H1 (cell line): ENCODE measurements around the gene P2RX7. TPM values are rescaled to one million over a fixed set of nuclear protein-coding genes. Genes with fewer than 3 reads are reported as not detected.

Source experiments
- CTCF ChIA-PET: fragments of 300-600 bp; sonication (Branson Sonifier 250); formaldehyde crosslinking; loops from one replicate; lab custom pipeline; 2021; ENCODE audit not compliant: partially characterized antibody; lab: Charles Lee
- POLR2A ChIA-PET: fragments of 300-600 bp; sonication (Branson Sonifier 250); formaldehyde crosslinking; loops from one replicate; lab custom pipeline; 2021; ENCODE audit warnings: inconsistent platforms; ENCODE audit not compliant: partially characterized antibody; lab: Charles Lee
- DNase-seq, 2 experiments: peaks; one replicate each; pipeline versions ENCODE4 v3.0.0 to v3.0.0-alpha.2; 2010 to 2022; ENCODE audit warnings: low spot score in 2 of 2, low read depth in 1 of 2, mixed read lengths in 1 of 2
- FAIRE-seq: peaks from 2 replicates; lab custom pipeline; 2011; peaks lifted over from hg19 to GRCh38; lab: Jason Lieb, UNC
- H2AFZ ChIP-seq: 2 replicates; pipeline ENCODE4 v1.8.1; 2012; ENCODE audit warnings: low read length, inconsistent platforms
- H2AK5ac ChIP-seq: 2 replicates; pipeline ENCODE4 v1.6.1; 2013; ENCODE audit warnings: low read depth, low read length
- H2BK120ac ChIP-seq: replicated peaks from 2 replicates; pipeline ENCODE3; 2013; ENCODE audit warnings: low read depth, low read length, inconsistent platforms
- H2BK12ac ChIP-seq: 2 replicates; pipeline ENCODE4 v1.6.1; 2013; ENCODE audit warnings: low read depth, low read length
- H2BK15ac ChIP-seq: 2 replicates; pipeline ENCODE4 v1.6.1; 2013; ENCODE audit warnings: low read length
- H2BK20ac ChIP-seq: 2 replicates; pipeline ENCODE4 v1.6.1; 2013; ENCODE audit warnings: low read length
- H2BK5ac ChIP-seq: 2 replicates; pipeline ENCODE4 v1.6.1; 2013; ENCODE audit warnings: low read depth, low read length
- H3K14ac ChIP-seq: 2 replicates; pipeline ENCODE4 v1.6.1; 2013; ENCODE audit warnings: inconsistent platforms; ENCODE audit not compliant: insufficient read length
- H3K18ac ChIP-seq: 2 replicates; pipeline ENCODE4 v1.6.1; 2013; ENCODE audit warnings: low read length; ENCODE audit errors: extremely low read depth
- H3K23ac ChIP-seq: 2 replicates; pipeline ENCODE4 v1.6.1; 2013; ENCODE audit warnings: inconsistent platforms; ENCODE audit not compliant: insufficient read length
- H3K23me2 ChIP-seq: 2 replicates; pipeline ENCODE4 v1.6.1; 2013; ENCODE audit warnings: low read depth, low read length
- H3K27ac ChIP-seq: 2 replicates; pipeline ENCODE4 v1.6.1; 2011; ENCODE audit warnings: low read depth, low read length, inconsistent platforms
- H3K27me3 ChIP-seq, 4 experiments: replicated peaks in 1 of 4; 1 replicate in 1 of 4; 2 replicates in 3 of 4; pipeline versions ENCODE4 v1.6.1 to v1.8.1; 2011 to 2013; ENCODE audit warnings: low read length in 3 of 4, mild to moderate bottlenecking in 3 of 4, inconsistent platforms in 2 of 4, mixed read lengths in 2 of 4, moderate library complexity in 1 of 4; ENCODE audit not compliant: control insufficient read depth in 3 of 4, insufficient read depth in 3 of 4; ENCODE audit errors: extremely low read depth in 1 of 4
- H3K36me3 ChIP-seq, 4 experiments: 2 replicates each; pipeline versions ENCODE4 v1.6.1 to v1.8.1; 2011 to 2013; ENCODE audit warnings: mild to moderate bottlenecking in 4 of 4, low read length in 3 of 4, moderate library complexity in 2 of 4, control low read depth in 1 of 4, inconsistent platforms in 1 of 4; ENCODE audit not compliant: insufficient read depth in 4 of 4, control insufficient read depth in 2 of 4
- H3K4ac ChIP-seq: replicated peaks from 2 replicates; pipeline ENCODE3; 2013; ENCODE audit warnings: low read length, low read depth, mixed read lengths, inconsistent platforms; ENCODE audit not compliant: insufficient read length
- H3K4me1 ChIP-seq, 4 experiments: replicated peaks in 1 of 4; 1 replicate in 1 of 4; 2 replicates in 3 of 4; pipeline versions ENCODE4 v1.6.1 to v1.8.1; 2011 to 2013; ENCODE audit warnings: low read length in 3 of 4, inconsistent platforms in 2 of 4, mixed read lengths in 1 of 4; ENCODE audit not compliant: insufficient read depth in 4 of 4, control insufficient read depth in 3 of 4
- H3K4me2 ChIP-seq, 2 experiments: 2 replicates each; pipeline versions ENCODE4 v1.6.1 to v1.8.1; 2011 to 2013; ENCODE audit warnings: low read depth in 2 of 2, low read length in 2 of 2, control low read depth in 1 of 2, inconsistent platforms in 1 of 2, mild to moderate bottlenecking in 1 of 2; ENCODE audit not compliant: insufficient read depth in 1 of 2
- H3K4me3 ChIP-seq, 4 experiments: fragments of 200-600, 300-600 bp in 1 of 4; sonication (generic), shearing (Covaris generic), sonication (Bioruptor Twin) in 1 of 4; 2 replicates each; pipeline versions ENCODE4 v1.5.1 to v1.8.1; 2011 to 2016; ENCODE audit warnings: low read length in 4 of 4, low read depth in 3 of 4, control low read depth in 2 of 4, inconsistent platforms in 2 of 4, mild to moderate bottlenecking in 2 of 4, mixed read lengths in 1 of 4, moderate library complexity in 1 of 4; ENCODE audit not compliant: insufficient read depth in 2 of 4; ENCODE audit errors: extremely low read depth in 1 of 4
- H3K56ac ChIP-seq: replicated peaks from 2 replicates; pipeline ENCODE3; 2013; ENCODE audit warnings: low read depth, mild to moderate bottlenecking, mixed read lengths, low read length, inconsistent platforms; ENCODE audit not compliant: insufficient read length
- H3K79me1 ChIP-seq: 2 replicates; pipeline ENCODE4 v1.6.1; 2013; ENCODE audit warnings: low read depth, low read length, control low read depth
- H3K79me2 ChIP-seq, 2 experiments: 2 replicates each; pipeline versions ENCODE4 v1.6.1 to v1.8.1; 2012 to 2013; ENCODE audit warnings: low read length in 2 of 2, mild to moderate bottlenecking in 2 of 2, inconsistent platforms in 1 of 2; ENCODE audit not compliant: insufficient read depth in 2 of 2, control insufficient read depth in 1 of 2
- H3K9ac ChIP-seq, 4 experiments: replicated peaks in 1 of 4; 1 replicate in 1 of 4; 2 replicates in 3 of 4; pipeline versions ENCODE4 v1.6.1 to v1.8.1; 2011 to 2013; ENCODE audit warnings: low read depth in 3 of 4, low read length in 3 of 4, control low read depth in 2 of 4, mild to moderate bottlenecking in 2 of 4, moderate library complexity in 2 of 4, inconsistent platforms in 1 of 4; ENCODE audit errors: extremely low read depth in 1 of 4
- H3K9me3 ChIP-seq, 2 experiments: 2 replicates each; pipeline versions ENCODE4 v1.6.1 to v1.8.1; 2012 to 2013; ENCODE audit warnings: mild to moderate bottlenecking in 2 of 2, moderate library complexity in 2 of 2, control low read depth in 1 of 2, inconsistent platforms in 1 of 2, low read depth in 1 of 2, low read length in 1 of 2, mixed read lengths in 1 of 2; ENCODE audit not compliant: insufficient read depth in 2 of 2
- H4K20me1 ChIP-seq, 2 experiments: replicated peaks in 1 of 2; 2 replicates each; pipeline versions ENCODE3 to v1.8.1; 2011 to 2013; ENCODE audit warnings: inconsistent platforms in 2 of 2, low read length in 2 of 2, mild to moderate bottlenecking in 1 of 2; ENCODE audit not compliant: insufficient read depth in 2 of 2, control insufficient read depth in 1 of 2
- H4K5ac ChIP-seq: 2 replicates; pipeline ENCODE4 v1.6.1; 2013; ENCODE audit warnings: low read length, low read depth, mixed read lengths, inconsistent platforms; ENCODE audit not compliant: insufficient read length
- H4K8ac ChIP-seq: 2 replicates; pipeline ENCODE4 v1.8.0; 2013; ENCODE audit warnings: mild to moderate bottlenecking, moderate library complexity, low read length, inconsistent platforms; ENCODE audit not compliant: insufficient read depth; ENCODE audit errors: extremely low read depth
- H4K91ac ChIP-seq: replicated peaks from 2 replicates; pipeline ENCODE3; 2013; ENCODE audit warnings: low read length, mixed read lengths, inconsistent platforms; ENCODE audit not compliant: insufficient read length
- RAD21 ChIP-seq, 2 experiments: IDR thresholded peaks in 1 of 2; conservative IDR thresholded peaks in 1 of 2; 2 replicates each; pipeline ENCODE4 v1.6.1; 2011; ENCODE audit warnings: low read depth in 2 of 2, low read length in 2 of 2, improper control_type of control experiment in 1 of 2, inconsistent platforms in 1 of 2, mild to moderate bottlenecking in 1 of 2, moderate library complexity in 1 of 2
- RFX5 ChIP-seq: IDR thresholded peaks from 2 replicates; pipeline ENCODE4 v1.6.1; 2011; ENCODE audit warnings: low read depth, low read length, improper control_type of control experiment, borderline replicate concordance
- SIN3A ChIP-seq, 2 experiments: IDR thresholded peaks in 1 of 2; conservative IDR thresholded peaks in 1 of 2; 2 replicates each; pipeline ENCODE4 v1.6.1; 2011 to 2012; ENCODE audit warnings: low read length in 2 of 2, improper control_type of control experiment in 1 of 2, low read depth in 1 of 2, mild to moderate bottlenecking in 1 of 2
- SP2 ChIP-seq: IDR thresholded peaks from 2 replicates; pipeline ENCODE4 v1.6.1; 2012; ENCODE audit warnings: mild to moderate bottlenecking, low read length, inconsistent platforms
- WGBS, 2 experiments: shearing (Covaris generic) in 1 of 2; methylation state at CpG; one replicate each; pipeline versions ENCODE4 v1.1.6 to v1.1.7; 2013 to 2015; ENCODE audit warnings: low lambda C conversion rate in 2 of 2, mixed read lengths in 2 of 2, inconsistent platforms in 1 of 2, low coverage in 1 of 2, missing lambda C conversion rate in 1 of 2; ENCODE audit not compliant: insufficient replicate concordance in 2 of 2, insufficient coverage in 1 of 2, insufficient read length in 1 of 2; ENCODE audit errors: extremely low coverage in 1 of 2, missing lambda C conversion rate in 1 of 2; 5-methylcytosine and 5-hydroxymethylcytosine counted together
- polyA plus RNA-seq, 7 experiments: library from polyadenylated mRNA; depleted of rRNA in 3 of 7; stranded (reverse) in 5 of 7; unstranded in 2 of 7; fragments of >200 nt in 5 of 7; fragments of 200-250 nt in 2 of 7; gene quantifications; 1 replicate in 5 of 7; 2 replicates in 1 of 7; 4 replicates in 1 of 7; pipeline versions ENCODE4 v1.2.1 to v1.2.3, GENCODE V29; 2011 to 2013; ENCODE audit warnings: missing spikeins in 2 of 7, mixed read lengths in 2 of 7
- total RNA-seq: library from RNA; stranded (reverse); fragmentation: NEBNext Ultra II Directional; extraction: Animal tissue kit (Norgen Biotek cat#: 25700); gene quantifications from 2 replicates; pipeline ENCODE4 v1.2.1, GENCODE V29; 2021
- TF ChIP-seq, protein P1 (sequence below), 3 experiments: IDR thresholded peaks; 1 replicate in 2 of 3; 2 replicates in 1 of 3; pipeline versions ENCODE4 v1.5.1 to v1.6.1; 2011; ENCODE audit warnings: low read length in 3 of 3, mild to moderate bottlenecking in 3 of 3, inconsistent platforms in 2 of 3, low read depth in 1 of 3, moderate library complexity in 1 of 3; ENCODE audit not compliant: insufficient read depth in 1 of 3; ENCODE audit errors: control extremely low read depth in 1 of 3

The P2RX7 gene
- total and polyA plus RNA-seq, 2 of the 8 experiments (the other 6 are each of a cell fraction or from before 2014, with no cell fraction given) = 0.38 to 0.56 TPM

DNA sequence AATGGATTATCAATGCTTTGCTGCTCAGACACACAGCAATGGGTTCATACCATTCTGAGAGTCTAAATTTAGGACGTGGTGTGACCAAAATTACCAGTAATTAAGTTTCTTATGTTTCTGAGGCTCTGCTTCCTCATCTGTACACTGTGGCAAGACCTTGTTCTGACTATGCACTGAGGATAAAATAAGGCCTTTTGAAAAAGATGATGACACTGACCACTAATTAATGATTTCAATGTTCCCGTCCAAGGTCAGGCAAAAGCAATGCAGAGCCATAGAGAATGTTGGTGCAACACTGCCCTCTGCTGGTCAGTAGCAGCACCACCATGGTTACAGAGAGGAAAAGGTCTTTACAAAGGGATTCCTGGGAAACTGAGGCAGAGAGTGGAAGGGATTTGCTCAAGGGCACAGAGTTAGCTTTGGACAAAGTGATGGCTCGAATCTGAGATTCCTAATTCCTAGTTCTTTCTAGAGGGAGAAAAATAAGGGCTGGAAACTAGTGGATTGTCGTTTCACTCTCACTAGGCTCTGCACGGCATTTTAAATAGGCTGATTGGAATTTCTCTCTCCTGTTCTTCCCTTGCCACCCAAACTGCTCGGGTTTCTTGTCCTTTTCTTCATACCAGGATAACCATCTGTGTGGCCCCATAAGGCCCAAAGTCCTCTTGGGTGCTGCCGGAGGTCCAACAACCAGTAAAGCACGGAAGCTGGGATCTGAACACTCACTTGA lies 22.3 kb upstream of the P2RX7 start:
- TF ChIP-seq SIN3A (conservative IDR thresholded peaks at IDR 0.05 in 1 of 2, IDR thresholded peaks at IDR 0.05 in 1 of 2; ENCODE audit: low read depth in 1 of 2, low read length in 2 of 2) (no peak), RAD21 (IDR thresholded peaks at IDR 0.05 in 1 of 2, conservative IDR thresholded peaks at IDR 0.05 in 1 of 2; ENCODE audit: low read depth in 2 of 2, low read length in 2 of 2) (peak; percentile 94 to 96), SP2 (no peak), RFX5 (no peak)
- TF ChIP-seq, protein P1, sequence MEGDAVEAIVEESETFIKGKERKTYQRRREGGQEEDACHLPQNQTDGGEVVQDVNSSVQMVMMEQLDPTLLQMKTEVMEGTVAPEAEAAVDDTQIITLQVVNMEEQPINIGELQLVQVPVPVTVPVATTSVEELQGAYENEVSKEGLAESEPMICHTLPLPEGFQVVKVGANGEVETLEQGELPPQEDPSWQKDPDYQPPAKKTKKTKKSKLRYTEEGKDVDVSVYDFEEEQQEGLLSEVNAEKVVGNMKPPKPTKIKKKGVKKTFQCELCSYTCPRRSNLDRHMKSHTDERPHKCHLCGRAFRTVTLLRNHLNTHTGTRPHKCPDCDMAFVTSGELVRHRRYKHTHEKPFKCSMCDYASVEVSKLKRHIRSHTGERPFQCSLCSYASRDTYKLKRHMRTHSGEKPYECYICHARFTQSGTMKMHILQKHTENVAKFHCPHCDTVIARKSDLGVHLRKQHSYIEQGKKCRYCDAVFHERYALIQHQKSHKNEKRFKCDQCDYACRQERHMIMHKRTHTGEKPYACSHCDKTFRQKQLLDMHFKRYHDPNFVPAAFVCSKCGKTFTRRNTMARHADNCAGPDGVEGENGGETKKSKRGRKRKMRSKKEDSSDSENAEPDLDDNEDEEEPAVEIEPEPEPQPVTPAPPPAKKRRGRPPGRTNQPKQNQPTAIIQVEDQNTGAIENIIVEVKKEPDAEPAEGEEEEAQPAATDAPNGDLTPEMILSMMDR (IDR thresholded peaks at IDR 0.05; ENCODE audit: control extremely low read depth in 1 of 3, insufficient read depth in 1 of 3, low read depth in 1 of 3, low read length in 3 of 3) = peak; percentile 63 to 97 (median 90)
- H3K36me3 ChIP-seq = no peaks in the 10 kb centered on the region
- H3K79me1 ChIP-seq = no peaks in the 10 kb centered on the region
- H3K23ac ChIP-seq = no peak overlapping the region
- no peak overlapping the region for H2AK5ac ChIP-seq
- no peaks in the 10 kb centered on the region for H3K23me2 ChIP-seq
- no peak overlapping the region for H3K27ac ChIP-seq
- no peak overlapping the region for H4K91ac ChIP-seq
- H4K8ac ChIP-seq = no peak overlapping the region
- H4K5ac ChIP-seq = no peak overlapping the region
- H3K14ac ChIP-seq = no peak overlapping the region
- peak in 1 of 2 experiments; percentile 68 for DNase-seq
- H2BK120ac ChIP-seq = no peak overlapping the region
- ChIA-PET CTCF (interaction anchor here (0.6 to 3.3 kb wide), 24 partner anchors 8 to 371 kb away, joined by 3 to 26 read pairs (median 3); partner anchors contain the start of gene P2RX7), POLR2A (interaction anchor here (0.6 to 0.9 kb wide), 2 partner anchors 102 to 531 kb away, joined by 3 read pairs; no protein-coding TSS in a partner anchor)
- H3K4me3 ChIP-seq = no peak overlapping the region
- 65% methylated on average over 8 of the region's 8 CpGs; no CpG with 5 or more reads in 1 of the 2 experiments for WGBS, 2 experiments
- H2AFZ ChIP-seq = no peak overlapping the region
- H2BK15ac ChIP-seq = no peak overlapping the region
- no peaks in the 10 kb centered on the region for H3K4me1 ChIP-seq
- no peak overlapping the region for H2BK20ac ChIP-seq
- H4K20me1 ChIP-seq = no peaks in the 10 kb centered on the region
- no peak overlapping the region for H2BK5ac ChIP-seq
- H3K27me3 ChIP-seq = no peaks in the 10 kb centered on the region
- H3K79me2 ChIP-seq = no peaks in the 10 kb centered on the region
- peak; percentile 97 for FAIRE-seq
- no peak overlapping the region for H3K18ac ChIP-seq
- no peak overlapping the region for H3K9ac ChIP-seq
- H3K56ac ChIP-seq = no peak overlapping the region
- no peaks in the 10 kb centered on the region for H3K9me3 ChIP-seq
- no peak overlapping the region for H3K4ac ChIP-seq
- no peak overlapping the region for H3K4me2 ChIP-seq
- no peak overlapping the region for H2BK12ac ChIP-seq
